K562 (cell line): Measurements from ENCODE around the gene MFSD12. TPM values are rescaled to one million over a fixed set of nuclear protein-coding genes. Genes with fewer than 3 reads are reported as not detected.

Experiments used
- ATAC-seq: fragments of 200-7000 bp; cut with Tn5 transposase; 3 replicates; pipeline ENCODE4 v1.9.1; 2020; ENCODE audit warnings: moderate library complexity
- BruUV-seq: library from RNA; stranded (reverse); fragments of 400-500 nt; replicated peaks from 2 replicates; lab custom pipeline; 2021; lab: Mats Ljungman, UMichigan
- CTCF ChIA-PET: fragments of 300-600 bp; formaldehyde crosslinking; extraction: SDS; loops from one replicate; lab custom pipeline; 2021; ENCODE audit warnings: low intra/inter-chr PET ratio; lab: Yijun Ruan, JAX
- POLR2A ChIA-PET: fragments of 300-600, 350-650 bp; sonication (Branson Sonifier 250); formaldehyde crosslinking; extraction: SDS; loops from one replicate; lab custom pipeline; 2021; ENCODE audit warnings: antibody characterized with exemption, inconsistent platforms; lab: Yijun Ruan, JAX
- DNase-seq, 4 experiments: peaks; one replicate each; pipeline versions ENCODE4 v3.0.0 to v3.0.0-alpha.2; 2011 to 2018; ENCODE audit warnings: low spot score in 3 of 4, mixed read lengths in 3 of 4; ENCODE audit errors: extremely low read depth in 1 of 4
- FAIRE-seq: peaks from 2 replicates; lab custom pipeline; 2011; peaks lifted over from hg19 to GRCh38; lab: Jason Lieb, UNC
- H2AFZ ChIP-seq: 2 replicates; pipeline ENCODE4 v1.6.0; 2011; ENCODE audit warnings: low read depth, low read length, control low read depth, inconsistent platforms
- H3K27ac ChIP-seq: fragments of 200-600 bp; 3 replicates; pipeline ENCODE4 v1.8.0; 2011; ENCODE audit warnings: low read depth, mild to moderate bottlenecking, control low read depth, inconsistent platforms, low read length, moderate library complexity, mixed read lengths; ENCODE audit errors: extremely low read depth
- H3K27me3 ChIP-seq, 2 experiments: fragments of 300-600 bp in 1 of 2; 2 replicates in 1 of 2; 3 replicates in 1 of 2; pipeline versions ENCODE4 v1.6.0 to v1.8.0; 2011; ENCODE audit warnings: inconsistent platforms in 2 of 2, low read length in 2 of 2, mild to moderate bottlenecking in 1 of 2, mixed read lengths in 1 of 2, moderate library complexity in 1 of 2; ENCODE audit not compliant: control insufficient read depth in 2 of 2, insufficient read depth in 2 of 2
- H3K36me3 ChIP-seq: fragments of 300-600 bp; 3 replicates; pipeline ENCODE4 v1.8.0; 2011; ENCODE audit warnings: mild to moderate bottlenecking, low read length, inconsistent platforms; ENCODE audit not compliant: control insufficient read depth, insufficient read depth
- H3K4me1 ChIP-seq, 2 experiments: fragments of 200-600 bp in 1 of 2; replicated peaks in 1 of 2; 2 replicates in 1 of 2; 3 replicates in 1 of 2; pipeline versions ENCODE4 v1.5.1 to v1.8.0; 2011; ENCODE audit warnings: inconsistent platforms in 2 of 2, low read length in 2 of 2, mild to moderate bottlenecking in 1 of 2, mixed read lengths in 1 of 2, moderate library complexity in 1 of 2; ENCODE audit not compliant: control insufficient read depth in 2 of 2, insufficient read depth in 2 of 2
- H3K4me2 ChIP-seq: 2 replicates; pipeline ENCODE4 v1.6.1; 2011; ENCODE audit warnings: low read length, control low read depth, inconsistent platforms, mixed read lengths; ENCODE audit not compliant: insufficient read depth
- H3K4me3 ChIP-seq: fragments of 200-600 bp; sonication (generic), shearing (Covaris generic); 2 replicates; pipeline ENCODE4 v1.5.1; 2016; ENCODE audit warnings: control low read depth, inconsistent platforms
- H3K79me2 ChIP-seq: fragments of 200-600 bp; 3 replicates; pipeline ENCODE4 v1.8.0; 2011; ENCODE audit warnings: low read length, inconsistent platforms; ENCODE audit not compliant: control insufficient read depth, insufficient read depth
- H3K9ac ChIP-seq, 2 experiments: 2 replicates each; pipeline versions ENCODE4 v1.6.0 to v1.6.1; 2011; ENCODE audit warnings: low read depth in 2 of 2, low read length in 2 of 2, control low read depth in 1 of 2, inconsistent platforms in 1 of 2, mild to moderate bottlenecking in 1 of 2, mixed read lengths in 1 of 2; ENCODE audit not compliant: insufficient read depth in 1 of 2
- H3K9me1 ChIP-seq: one replicate; pipeline ENCODE4 v1.6.0; 2011; ENCODE audit warnings: inconsistent platforms, mild to moderate bottlenecking, low read length, moderate library complexity; ENCODE audit not compliant: control insufficient read depth, insufficient read depth
- H3K9me3 ChIP-seq: replicated peaks from 2 replicates; pipeline ENCODE4 v1.5.1; 2011; ENCODE audit warnings: low read depth, low read length, inconsistent platforms; ENCODE audit not compliant: control insufficient read depth, insufficient read depth
- H4K20me1 ChIP-seq: replicated peaks from 2 replicates; pipeline ENCODE4 v1.6.1; 2011; ENCODE audit warnings: low read length, inconsistent platforms, mixed read lengths; ENCODE audit not compliant: control insufficient read depth, insufficient read depth
- ARID3B ChIP-seq: fragments of 250-450 bp; sonication (Bioruptor Pico); IDR thresholded peaks from 2 replicates; pipeline ENCODE4 v1.4.0; 2020; ENCODE audit warnings: borderline replicate concordance
- CREB5 ChIP-seq: fragments of 250-450 bp; sonication (Bioruptor Pico); IDR thresholded peaks from 2 replicates; pipeline ENCODE4 v1.5.0; 2020; ENCODE audit warnings: mild to moderate bottlenecking
- CTCFL ChIP-seq: IDR thresholded peaks from 2 replicates; pipeline ENCODE4 v1.6.1; 2011; ENCODE audit warnings: borderline replicate concordance, low read depth, mild to moderate bottlenecking, moderate library complexity, low read length; ENCODE audit not compliant: insufficient read depth, poor library complexity, severe bottlenecking
- DPF2 ChIP-seq: fragments of 450-650 bp; IDR thresholded peaks from 2 replicates; pipeline ENCODE4 v1.6.1; 2016
- E2F3 ChIP-seq: fragments of 250-450 bp; sonication (Bioruptor Pico); IDR thresholded peaks from 2 replicates; pipeline ENCODE4 v1.4.0; 2020; ENCODE audit warnings: mild to moderate bottlenecking
- GABPB1 ChIP-seq: sonication (generic); formaldehyde crosslinking; IDR thresholded peaks from 2 replicates; pipeline ENCODE4 v1.8.0; 2022; ENCODE audit warnings: mild to moderate bottlenecking, missing genetic modification reagents
- KLF1 ChIP-seq: fragments of 450-650 bp; IDR thresholded peaks from 2 replicates; pipeline ENCODE4 v1.6.1; 2016; ENCODE audit warnings: missing genetic modification characterization, missing compliant biosample characterization
- NCOA1 ChIP-seq: fragments of 450-650 bp; IDR thresholded peaks from 2 replicates; pipeline ENCODE4 v1.6.1; 2016; ENCODE audit warnings: low read depth
- SMARCA5 ChIP-seq: fragments of 450-650 bp; IDR thresholded peaks from 2 replicates; pipeline ENCODE4 v1.6.1; 2016
- TGIF2 ChIP-seq: sonication (generic); formaldehyde crosslinking; IDR thresholded peaks from 2 replicates; pipeline ENCODE4 v1.8.1; 2022; ENCODE audit warnings: mild to moderate bottlenecking, missing genetic modification reagents, moderate library complexity
- TOE1 ChIP-seq, 2 experiments: fragments of 450-650 bp in 1 of 2; sonication (generic) in 1 of 2; formaldehyde crosslinking in 1 of 2; IDR thresholded peaks; 2 replicates each; pipeline versions ENCODE4 v1.7.1 to v1.8.0; 2016 to 2022; ENCODE audit warnings: borderline replicate concordance in 2 of 2, mild to moderate bottlenecking in 2 of 2, antibody characterized with exemption in 1 of 2, inconsistent platforms in 1 of 2, low read depth in 1 of 2, missing genetic modification reagents in 1 of 2, moderate library complexity in 1 of 2
- ZNF408 ChIP-seq: fragments of 250-450 bp; sonication (Bioruptor Pico); IDR thresholded peaks from 2 replicates; pipeline ENCODE4 v1.4.0; 2020; ENCODE audit warnings: low read depth, mild to moderate bottlenecking, moderate library complexity
- ZNF431 ChIP-seq: sonication (generic); formaldehyde crosslinking; IDR thresholded peaks from 2 replicates; pipeline ENCODE4 v1.8.0; 2022; ENCODE audit warnings: mild to moderate bottlenecking, missing genetic modification reagents
- WGBS: fragments of 100-300 bp; shearing (Covaris generic); methylation state at CpG from one replicate; pipeline ENCODE4 v1.1.6; 2016; ENCODE audit warnings: low coverage, mixed read lengths; ENCODE audit not compliant: insufficient coverage; ENCODE audit errors: missing lambda C conversion rate; 5-methylcytosine and 5-hydroxymethylcytosine counted together
- in situ Hi-C: fragments of 300-500 bp; cut with MboI; formaldehyde crosslinking; loops from 4 replicates; pipeline ENCODE4 v1.15.0; 2018; ENCODE audit warnings: inconsistent platforms, mixed read lengths
- intact Hi-C: fragments of 100-400 bp; cut with micrococcal nuclease; formaldehyde crosslinking; loops from 2 replicates; pipeline ENCODE4 v1.14.2; 2022
- polyA plus RNA-seq, 8 experiments: library from polyadenylated mRNA; depleted of rRNA in 4 of 8; stranded (reverse) in 5 of 8; unstranded in 3 of 8; fragments of >200 nt; fragmentation: Nextera tagmentation in 2 of 8; fragmentation: Illumina TruSeq in 1 of 8; extraction: Ambion mirVana in 2 of 8; extraction: Trizol in 1 of 8; gene quantifications; 2 replicates each; pipeline versions ENCODE4 v1.2.1 to v1.2.3, GENCODE V29; 2011 to 2014; ENCODE audit warnings: inconsistent platforms in 1 of 8, missing spikeins in 1 of 8
- total RNA-seq, 7 experiments: library from RNA; depleted of rRNA in 6 of 7; stranded (reverse); fragments of >200 nt in 6 of 7; fragmentation: Illumina TruSeq in 2 of 7; extraction: Trizol in 2 of 7; gene quantifications; 2 replicates each; pipeline versions ENCODE4 v1.2.1 to v1.2.3, GENCODE V29; 2011 to 2021; ENCODE audit warnings: low replicate concordance in 1 of 7

The MFSD12 gene
- total and polyA plus RNA-seq, 9 of the 15 experiments (the other 6 are each of a cell fraction or from before 2014, with no cell fraction given), result 0.69 to 112 (median 31.8) TPM

GRCh38 chr19:3521104-3521445, 36.3 kb downstream of the MFSD12 start (continued):
- TF ChIP-seq TGIF2 (CRISPR knock-in tag), result no peak
- TF ChIP-seq, all 486 proteins: peak for 46

DNA sequence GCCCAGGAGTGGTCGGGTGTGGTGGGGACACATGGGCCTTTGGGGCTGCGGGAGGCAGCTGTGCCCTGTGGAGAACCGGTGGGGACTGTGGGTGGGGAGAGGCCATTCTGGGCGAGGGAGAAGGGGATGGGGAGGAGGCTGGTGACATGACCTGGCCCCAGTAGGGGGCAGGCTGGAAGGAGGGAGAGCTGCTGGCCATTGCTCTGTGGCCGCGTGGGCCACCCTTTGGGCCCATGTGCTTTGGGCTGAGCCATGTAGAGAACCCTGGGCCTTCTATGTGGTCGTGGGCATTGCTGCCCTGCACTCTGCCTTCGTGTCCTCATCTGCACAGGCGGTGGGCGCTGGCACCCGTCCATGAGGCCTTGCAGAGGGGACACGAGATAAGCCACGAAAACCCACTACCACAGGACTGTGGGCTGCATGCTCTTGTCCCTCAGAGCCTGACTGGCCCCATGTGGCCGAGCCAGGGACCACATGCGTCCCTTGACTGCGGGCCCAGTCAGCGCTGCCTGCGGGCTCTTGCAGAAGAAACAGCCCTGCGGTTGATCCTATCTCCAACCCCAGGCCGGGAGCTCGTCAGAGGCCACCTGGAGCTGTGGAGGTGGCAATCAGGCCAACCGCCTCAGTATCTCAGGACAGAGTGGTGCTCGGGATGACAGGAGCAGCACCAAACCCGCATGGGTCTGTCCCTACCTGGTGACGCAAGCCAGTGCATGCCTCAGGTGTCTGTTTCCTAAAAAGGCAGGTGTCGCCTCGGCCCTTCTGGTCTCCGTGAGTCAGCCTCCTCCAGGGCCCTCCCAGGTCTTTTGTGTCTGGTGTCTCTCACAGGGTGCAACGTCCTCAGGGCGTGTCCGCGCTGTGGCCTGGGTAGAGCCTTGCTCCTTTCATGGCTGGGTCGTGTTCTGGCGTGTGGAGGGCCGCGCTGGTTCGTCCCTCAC, 37.0 kb downstream of the MFSD12 start:
- 8% methylated on average over 34 of the region's 37 CpGs for WGBS
- H3K4me2 ChIP-seq, result peak overlapping the region; percentile 78
- ChIA-PET CTCF (interaction anchor here (0.6 kb wide), 1 partner anchor 47 kb away, joined by 3 read pairs; no protein-coding TSS in a partner anchor), POLR2A (interaction anchor here (0.6 to 1.9 kb wide), 13 partner anchors 8 to 222 kb away, joined by 3 to 15 read pairs (median 4); partner anchors contain the start of gene TEKTIP1)
- H3K27me3 ChIP-seq, result no peaks in the 10 kb centered on the region
- intact Hi-C loops (loop anchor here (1.0 kb wide), 1 partner anchor 15 kb away; no protein-coding TSS in a partner anchor), in situ Hi-C loops (no loop called here)
- FAIRE-seq (peak; percentile 98), DNase-seq (peak; percentile 86 to 94 (median 90)), ATAC-seq (peak; percentile 97)
- no TSS peak for BruUV-seq
- peaks cover 42% of the 10 kb centered on the region; the same call in 1 of the 3 replicates for H3K36me3 ChIP-seq
- H3K79me2 ChIP-seq, result peaks cover 63% of the 10 kb centered on the region
- H4K20me1 ChIP-seq, result peaks cover 12% of the 10 kb centered on the region
- peak overlapping the region; percentile 86 for H3K27ac ChIP-seq
- peak overlapping the region; percentile 49 to 88 for H3K9ac ChIP-seq
- H3K4me1 ChIP-seq, result peaks cover 19 to 76% of the 10 kb centered on the region in 2 experiments
- H2AFZ ChIP-seq, result peak overlapping the region; percentile 53
- no peak overlapping the region for H3K4me3 ChIP-seq
- H3K9me1 ChIP-seq, result peaks cover 4% of the 10 kb centered on the region
- no peaks in the 10 kb centered on the region for H3K9me3 ChIP-seq
- TF ChIP-seq GABPB1 (CRISPR knock-in tag), result peak; percentile 82
- no peak; the same call in 1 of the 2 replicates for TF ChIP-seq SMARCA5
- TF ChIP-seq CREB5 (CRISPR knock-in tag), result no peak
- TF ChIP-seq ARID3B (CRISPR knock-in tag), result no peak
- TF ChIP-seq ZNF408 (CRISPR knock-in tag), result no peak
- 0 out of 2 replicates have a peak, but pooled peaks have one; percentile 35 for TF ChIP-seq TOE1 (IDR thresholded peaks at IDR 0.05; ENCODE audit: borderline replicate concordance)
- peak; percentile 56; the same call in 1 of the 2 replicates for TF ChIP-seq TOE1 (CRISPR knock-in tag; IDR thresholded peaks at IDR 0.05; ENCODE audit: borderline replicate concordance, low read depth)
- peak; percentile 93 for TF ChIP-seq ZNF431 (CRISPR knock-in tag)
- peak; percentile 69 for TF ChIP-seq CTCFL
- peak; percentile 86 for TF ChIP-seq DPF2
- no peak for TF ChIP-seq E2F3 (CRISPR knock-in tag)
- peak; percentile 39 for TF ChIP-seq KLF1 (tag)
- peak; percentile 64 for TF ChIP-seq NCOA1
